ENCODE measurements around the gene ITGA2B. TPM values are rescaled to one million over a fixed set of nuclear protein-coding genes. Genes with fewer than 3 reads are reported as not detected.
A peak's percentile ranks its signal among the peaks of the same experiment; 100 is the strongest.

Gene ITGA2B
- total RNA-seq, 3 donors from 2014 or later (not counting 1 experiment from before 2014, with no cell fraction given) = 8.8 to 32.9 (median 32.6) TPM

GRCh38 chr17:44353672-44354331, 35.6 kb downstream of the ITGA2B start:
- peak overlapping the region; percentile 49 for H3K4me3 Mint-ChIP-seq
- 25% methylated on average over 98 of the region's 98 CpGs for WGBS (ENCODE audit: insufficient coverage)
- no peaks in the 10 kb centered on the region for H3K9me3 ChIP-seq (ENCODE audit: control insufficient read depth, insufficient read depth, low read length)
- peaks cover 7% of the 10 kb centered on the region for H3K36me3 ChIP-seq (ENCODE audit: control insufficient read depth, insufficient read depth, low read length)
- peaks cover 0 to 1% of the 10 kb centered on the region in 2 donors for H3K27me3 Mint-ChIP-seq (ENCODE audit: low read depth in 2 of 2)
- DNase-seq = peak in 1 of 2 donors; percentile 42
- intact Hi-C loops (cut with micrococcal nuclease) = no loop called here
- H3K36me3 Mint-ChIP-seq = no peaks in the 10 kb centered on the region
- no peak overlapping the region for H3K4me3 ChIP-seq (ENCODE audit: low read length)
- ATAC-seq = peak; percentile 36 to 56 (median 55)
- H3K9me3 Mint-ChIP-seq = no peaks in the 10 kb centered on the region
- H3K27ac ChIP-seq (ENCODE audit: low read length) = no peak overlapping the region
- H3K4me1 ChIP-seq (ENCODE audit: control insufficient read depth, insufficient read depth, low read length) = peaks cover 23% of the 10 kb centered on the region
- H3K27ac Mint-ChIP-seq = no peak overlapping the region
- no peaks in the 10 kb centered on the region for H3K27me3 ChIP-seq (ENCODE audit: control insufficient read depth, insufficient read depth, low read length)
- H3K4me1 Mint-ChIP-seq = peaks cover 0 to 1% of the 10 kb centered on the region in 2 donors
- no peak for TF ChIP-seq CTCF (IDR thresholded peaks at IDR 0.05)

- Mint-ChIP-seq H3K4me1 (peaks cover 0 to 9% of the 10 kb centered on the region in 2 donors), H3K36me3 (no peaks in the 10 kb centered on the region), H3K4me3 (peak overlapping the region; percentile 84), H3K27ac (no peak overlapping the region), H3K27me3 (ENCODE audit: low read depth in 2 of 2) (no peaks in the 10 kb centered on the region), H3K9me3 (no peaks in the 10 kb centered on the region)
- Histone ChIP-seq H3K9me3 (ENCODE audit: control insufficient read depth, insufficient read depth, low read length) (no peaks in the 10 kb centered on the region), H3K4me3 (ENCODE audit: low read length) (no peak overlapping the region), H3K27ac (ENCODE audit: low read length) (no peak overlapping the region), H3K36me3 (ENCODE audit: control insufficient read depth, insufficient read depth, low read length) (peaks cover 7% of the 10 kb centered on the region), H3K4me1 (ENCODE audit: control insufficient read depth, insufficient read depth, low read length) (peaks cover 30% of the 10 kb centered on the region), H3K27me3 (ENCODE audit: control insufficient read depth, insufficient read depth, low read length) (no peaks in the 10 kb centered on the region)
- intact Hi-C loops (cut with micrococcal nuclease) = no loop called here
- ATAC-seq = no peak
- DNase-seq = peak in 1 of 2 donors; percentile 6
- WGBS (ENCODE audit: insufficient coverage) = 56% methylated on average over 22 of the region's 22 CpGs
- TF ChIP-seq CTCF (IDR thresholded peaks at IDR 0.05) = no peak
These were observed 36.4 kb downstream of the ITGA2B start for GRCh38 chr17:44352828-44353671.

GRCh38 chr17:44351961-44352827, 37.3 kb downstream of the ITGA2B start:
- H3K27ac Mint-ChIP-seq = no peak overlapping the region
- Histone ChIP-seq H3K4me1 (ENCODE audit: control insufficient read depth, insufficient read depth, low read length) (peaks cover 39% of the 10 kb centered on the region), H3K4me3 (ENCODE audit: low read length) (no peak overlapping the region), H3K27ac (ENCODE audit: low read length) (no peak overlapping the region), H3K36me3 (ENCODE audit: control insufficient read depth, insufficient read depth, low read length) (peaks cover 7% of the 10 kb centered on the region), H3K27me3 (ENCODE audit: control insufficient read depth, insufficient read depth, low read length) (no peaks in the 10 kb centered on the region), H3K9me3 (ENCODE audit: control insufficient read depth, insufficient read depth, low read length) (no peaks in the 10 kb centered on the region)
- no peak overlapping the region for H3K4me3 Mint-ChIP-seq
- no peaks in the 10 kb centered on the region for H3K9me3 Mint-ChIP-seq
- WGBS (ENCODE audit: insufficient coverage) = 85% methylated on average over 36 of the region's 36 CpGs
- H3K36me3 Mint-ChIP-seq = no peaks in the 10 kb centered on the region
- no peak for TF ChIP-seq CTCF (IDR thresholded peaks at IDR 0.05)
- intact Hi-C loops (cut with micrococcal nuclease) = no loop called here
- no peaks in the 10 kb centered on the region for H3K27me3 Mint-ChIP-seq (ENCODE audit: low read depth in 2 of 2)
- peak in 1 of 2 donors; percentile 6 for DNase-seq
- peaks cover 0 to 9% of the 10 kb centered on the region in 2 donors for H3K4me1 Mint-ChIP-seq
- no peak for ATAC-seq

Data from natural killer cell (primary cell).